ENCODE results near the gene TRIM54. TPM values are rescaled to one million over a fixed set of nuclear protein-coding genes. Genes with fewer than 3 reads are reported as not detected.

Gene TRIM54
- total and polyA plus RNA-seq, 2 donors (not counting 3 experiments of a cell fraction or from before 2014, with no cell fraction given): 0.51 to 1.7 TPM

GRCh38 chr2:27356056-27356381 lies 73.8 kb downstream of the TRIM54 start:
- dilution Hi-C loops (cut with MboI; ENCODE audit: extremely low pct_ligation_motif_present, low sequenced_read_pairs): no loop called here
- no TSS peak for BruUV-seq (replicated peaks)
- TF ChIP-seq POLR2A (IDR thresholded peaks at IDR 0.05; ENCODE audit: low read depth, low read length) (no peak), MAX (IDR thresholded peaks at IDR 0.05; ENCODE audit: insufficient read depth, insufficient read length) (no peak), FOS (IDR thresholded peaks at IDR 0.05; ENCODE audit: borderline replicate concordance, insufficient read depth, low read length) (no peak), MYC (IDR thresholded peaks at IDR 0.05; ENCODE audit: low read depth, low read length) (no peak), JUN (IDR thresholded peaks at IDR 0.05; ENCODE audit: borderline replicate concordance, insufficient read depth, insufficient read length, low read depth) (no peak), EZH2 (IDR thresholded peaks at IDR 0.05; ENCODE audit: borderline replicate concordance, low read depth, low read length, severe bottlenecking) (no peak), CTCF (IDR thresholded peaks at IDR 0.05; ENCODE audit: extremely low read depth in 1 of 2, insufficient read depth in 1 of 2, low read depth in 1 of 2, low read length in 2 of 2) (no peak), GATA2 (IDR thresholded peaks at IDR 0.05; ENCODE audit: insufficient read depth, insufficient read length, low read depth, low read length) (no peak), POLR2AphosphoS5 (IDR thresholded peaks at IDR 0.05; ENCODE audit: insufficient read depth, low read depth, low read length) (no peak)
- peak overlapping the region; percentile 83 for H3K27ac ChIP-seq (ENCODE audit: insufficient read depth, low read depth, low read length)
- H3K27me3 ChIP-seq (ENCODE audit: control insufficient read depth in 2 of 2, insufficient read depth in 2 of 2, low read length in 2 of 2): no peaks in the 10 kb centered on the region
- ChIA-PET POLR2A (interaction anchor here (1.1 kb wide), 1 partner anchor 34 kb away, joined by 4 read pairs; no protein-coding TSS in a partner anchor), CTCF (interaction anchor here (0.6 to 1.8 kb wide), 4 partner anchors 10 to 275 kb away, joined by 3 to 8 read pairs (median 5); partner anchors contain the start of genes EIF2B4 and PPM1G)
- peak overlapping the region; percentile 83 for H2AFZ ChIP-seq (ENCODE audit: low read depth, low read length)
- no peaks in the 10 kb centered on the region for H3K36me3 ChIP-seq (ENCODE audit: control insufficient read depth in 2 of 2, extremely low read depth in 1 of 2, insufficient read depth in 2 of 2, low read length in 2 of 2)
- no peak for FAIRE-seq
- no peaks in the 10 kb centered on the region for H4K20me1 ChIP-seq (replicated peaks; ENCODE audit: control insufficient read depth, extremely low read depth, insufficient read depth, low read length)
- no peaks in the 10 kb centered on the region for H3K9me3 ChIP-seq (replicated peaks; ENCODE audit: control insufficient read depth, insufficient read depth, low read length)
- peak overlapping the region; percentile 95 for H3K9ac ChIP-seq (replicated peaks; ENCODE audit: extremely low read depth, insufficient read depth, low read length)
- H3K9me1 ChIP-seq (replicated peaks; ENCODE audit: control insufficient read depth, extremely low read depth, insufficient read depth, low read length): no peaks in the 10 kb centered on the region
- peak overlapping the region; percentile 99 for H3K4me2 ChIP-seq (ENCODE audit: insufficient read depth, low read length)
- peaks cover 16% of the 10 kb centered on the region for H3K4me1 ChIP-seq (ENCODE audit: control insufficient read depth, extremely low read depth, insufficient read depth, low read length)
- H3K79me2 ChIP-seq (ENCODE audit: control insufficient read depth, insufficient read depth, low read length): peaks cover 64% of the 10 kb centered on the region
- peak; percentile 77 for DNase-seq (ENCODE audit: low read depth, low spot score)
- H3K4me3 ChIP-seq (replicated peaks in 1 of 3; ENCODE audit: insufficient read depth in 1 of 3, low read depth in 1 of 3, low read length in 3 of 3): peak overlapping the region; percentile 40 to 90 (median 63)
- intact Hi-C loops (cut with micrococcal nuclease): loop anchor here (1.0 to 5.0 kb wide), 6 partner anchors 14 to 327 kb away; partner anchors contain the start of genes CAD, EIF2B4, MPV17 and NRBP1
